Activated CD8-positive, alpha-beta memory T cell treated with anti-CD3 and anti-CD28 coated beads for 1 hour (primary cell): ENCODE measurements around the gene CSRNP3.

Experiments used
- DNase-seq, 2 donors: peaks; one replicate each; pipeline ENCODE4 v3.0.0-alpha.2; 2020; ENCODE audit warnings: low read depth in 1 of 2; ENCODE audit errors: extremely low read depth in 1 of 2

CSRNP3 gene

DNA sequence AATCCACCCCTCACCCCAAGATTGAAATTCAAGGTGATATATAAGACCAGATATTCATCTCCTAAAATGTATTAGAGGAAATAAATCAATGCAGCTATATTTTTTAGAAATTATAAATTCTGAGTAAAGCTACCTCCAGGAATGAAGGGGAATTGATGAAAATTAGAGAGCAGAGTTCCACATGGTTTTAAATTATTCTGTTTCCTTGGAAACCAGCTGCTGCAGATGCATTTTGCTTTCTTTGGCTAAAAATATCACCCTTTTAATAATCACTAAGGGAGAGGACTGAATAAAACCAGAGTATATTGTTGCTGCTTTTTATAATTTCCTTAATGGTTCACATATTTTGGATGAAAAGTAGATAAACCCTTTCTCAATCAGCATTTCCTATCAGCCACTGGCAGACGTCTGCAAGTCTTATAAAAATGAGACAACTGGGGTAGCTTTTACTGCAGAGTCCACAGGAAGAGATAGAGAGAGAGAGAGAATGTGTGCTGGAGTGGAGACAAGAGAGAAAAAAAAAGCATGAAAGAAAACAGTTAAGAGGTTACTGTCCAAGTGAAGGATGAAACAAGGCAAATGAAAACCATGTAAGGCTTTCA, 2.0 kb downstream of the CSRNP3 start:
- DNase-seq = no peak

DNA sequence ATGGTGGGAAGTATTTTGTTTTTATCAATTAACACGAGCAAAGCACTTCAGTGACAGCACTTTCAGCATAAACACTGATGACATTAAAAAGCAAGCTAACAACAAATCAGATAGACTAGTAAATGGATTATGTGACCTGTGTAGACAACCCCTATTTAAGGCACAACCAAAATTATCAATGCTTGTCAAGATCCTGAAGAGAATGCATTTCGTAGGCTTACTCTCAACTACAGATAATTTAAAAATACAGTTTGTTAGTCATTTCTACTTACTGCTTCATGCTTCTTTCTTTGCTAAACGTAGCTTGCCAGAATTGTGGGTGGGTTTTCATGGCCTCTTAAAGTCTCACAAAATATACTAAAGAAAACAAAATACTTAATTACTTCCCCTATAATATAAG, 3.4 kb downstream of the CSRNP3 start:
- DNase-seq = no peak

DNA sequence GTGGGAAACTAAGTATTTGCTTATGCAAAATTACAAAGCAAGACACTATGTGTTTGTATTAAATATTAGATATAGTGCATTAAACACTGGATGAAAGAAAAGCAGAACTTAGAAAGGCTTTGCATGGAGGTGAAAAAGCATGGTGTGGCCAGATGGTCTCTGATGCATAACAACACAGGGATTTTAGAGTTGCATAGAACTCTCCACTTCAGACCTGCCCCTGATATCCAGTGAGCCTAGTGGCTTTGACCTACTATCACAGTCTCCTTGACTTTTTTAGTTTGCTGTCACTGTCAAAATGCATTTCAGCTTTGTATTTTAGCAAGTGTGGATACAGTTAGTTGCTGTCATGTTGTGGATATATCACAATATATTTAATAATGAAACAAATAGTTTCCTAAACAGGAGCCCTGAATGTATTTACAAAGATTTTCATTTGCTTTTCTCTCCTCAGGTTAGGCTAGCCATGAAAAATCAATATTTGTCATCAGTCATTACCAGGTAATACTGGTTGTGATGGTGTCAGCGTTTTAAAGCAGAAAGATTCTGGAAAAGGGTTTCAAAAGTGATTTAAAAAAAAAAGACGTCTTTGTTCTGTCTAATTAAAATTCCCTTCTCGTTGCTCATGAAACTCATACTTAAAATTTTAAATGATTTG, 5.2 kb downstream of the CSRNP3 start:
- DNase-seq = no peak

DNA sequence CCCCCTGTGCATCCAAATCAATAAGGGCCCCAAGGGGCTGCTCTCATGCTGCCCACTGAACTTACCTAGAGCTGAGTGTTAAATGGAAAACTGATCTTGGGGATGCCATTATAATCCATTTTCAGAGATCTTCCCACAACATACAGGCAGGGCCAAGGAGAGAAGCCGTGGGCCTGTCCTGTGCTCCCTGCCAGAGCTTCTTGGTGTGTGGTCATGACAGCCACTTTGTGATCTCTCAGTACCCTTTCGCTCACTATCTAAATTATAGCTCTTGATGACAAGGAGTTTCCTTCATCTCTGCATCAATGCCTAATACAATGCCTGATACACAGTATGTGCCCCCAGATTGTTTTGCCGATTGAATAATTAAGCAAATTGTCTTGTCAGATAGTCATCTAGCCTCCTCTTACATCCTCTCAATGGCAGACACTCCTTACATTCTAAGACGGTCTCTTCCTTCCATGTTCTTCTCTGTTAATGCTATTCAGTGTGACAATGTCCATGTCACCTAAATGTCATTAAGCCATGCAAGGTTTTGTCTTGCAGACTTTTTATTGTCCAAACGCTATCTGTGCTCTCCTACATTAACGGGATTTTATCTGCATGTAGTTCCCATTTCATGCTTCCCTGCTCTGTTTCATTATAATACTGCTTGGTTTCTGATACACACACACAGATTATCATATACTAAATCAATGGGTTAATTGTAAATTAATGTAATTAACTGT, 5.9 kb downstream of the CSRNP3 start:
- no peak for DNase-seq

DNA sequence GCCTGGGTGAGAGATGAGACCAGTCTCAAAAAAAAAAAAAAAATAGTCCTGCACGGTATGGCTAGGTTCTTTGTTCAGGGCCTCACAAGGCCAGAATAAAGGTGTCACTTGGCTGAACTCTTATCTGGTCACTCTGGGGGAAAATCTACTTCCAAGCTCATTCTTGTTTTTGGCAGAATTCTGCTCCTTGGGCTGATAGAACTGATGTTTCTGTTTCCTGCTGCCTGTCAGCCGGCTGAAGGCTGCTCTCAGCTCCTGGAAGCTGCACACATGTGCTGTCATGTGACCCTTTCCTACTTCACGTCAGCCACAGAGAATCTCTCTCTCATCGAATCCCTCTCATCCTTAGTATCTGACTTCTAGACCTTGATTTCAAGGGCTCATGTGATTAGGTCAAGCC, 10.4 kb downstream of the CSRNP3 start:
- no peak for DNase-seq

DNA sequence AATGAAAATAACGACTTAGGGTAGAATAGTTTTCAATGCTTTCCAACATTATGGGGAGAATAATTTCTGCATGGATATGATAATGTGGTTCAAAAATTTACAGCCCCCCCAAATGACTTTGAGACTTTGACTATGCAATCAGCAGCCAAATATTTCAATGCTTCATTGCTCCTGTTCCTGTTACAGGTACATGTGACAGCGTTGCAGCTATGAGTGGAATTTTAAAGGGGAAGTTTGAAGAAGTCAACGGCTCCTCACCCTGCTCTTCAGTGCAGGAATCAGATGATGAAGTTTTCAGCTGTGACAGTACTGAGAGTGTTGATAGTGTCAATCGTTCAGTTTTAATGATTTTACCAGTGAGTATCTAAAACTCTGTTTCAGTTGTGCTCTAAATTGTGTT, 25.1 kb downstream of the CSRNP3 start:
- no peak for DNase-seq

DNA sequence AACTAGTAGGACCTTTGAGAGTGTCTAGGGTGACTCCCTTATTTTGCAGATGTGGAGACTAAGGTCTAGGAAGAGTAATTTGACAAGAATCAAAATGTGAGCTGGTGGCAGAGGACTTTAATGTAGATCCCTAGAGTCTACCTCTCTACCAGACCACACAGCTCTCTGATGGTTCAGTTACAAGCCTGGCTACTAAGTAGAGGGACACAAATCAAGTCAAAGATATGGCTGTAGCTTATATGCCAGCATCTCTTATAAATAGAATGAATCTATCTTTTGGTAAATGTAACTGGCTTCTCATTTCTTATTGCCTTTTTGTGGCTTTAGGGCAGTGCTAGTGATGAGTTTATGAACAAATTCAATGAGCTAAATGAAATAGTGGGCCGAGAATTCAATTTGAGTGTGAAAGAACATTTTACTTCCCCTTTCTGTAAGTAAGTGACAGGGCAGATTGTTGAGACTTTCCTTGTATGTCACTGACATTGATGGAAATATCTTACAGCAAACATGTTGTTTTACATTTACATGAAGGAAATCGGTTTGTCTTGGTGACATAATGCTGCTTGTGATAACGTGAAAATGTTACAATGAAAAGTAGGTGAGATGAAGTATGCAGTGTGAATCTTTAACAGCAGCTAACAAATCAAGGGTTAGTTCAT, 28.3 kb downstream of the CSRNP3 start:
- no peak for DNase-seq

DNA sequence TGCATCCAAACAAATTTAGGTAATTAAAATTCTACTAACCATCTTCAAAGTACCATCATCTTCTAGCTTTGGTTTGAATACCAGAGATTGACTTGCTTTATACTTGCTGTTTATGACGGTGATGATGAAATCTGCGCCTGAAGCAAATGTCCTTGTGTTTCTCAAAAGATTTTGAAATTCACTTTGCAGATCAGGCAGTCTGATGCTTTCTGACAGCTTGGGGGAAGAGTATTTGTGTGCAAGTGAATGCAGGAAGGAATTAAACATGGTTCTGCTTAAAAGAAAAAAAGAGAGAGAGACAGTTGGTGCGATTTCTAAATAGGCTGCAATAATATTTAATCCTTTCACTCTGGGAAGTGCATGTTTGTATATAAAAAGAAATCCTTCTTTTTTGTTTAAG, 29.6 kb downstream of the CSRNP3 start:
- no peak for DNase-seq

DNA sequence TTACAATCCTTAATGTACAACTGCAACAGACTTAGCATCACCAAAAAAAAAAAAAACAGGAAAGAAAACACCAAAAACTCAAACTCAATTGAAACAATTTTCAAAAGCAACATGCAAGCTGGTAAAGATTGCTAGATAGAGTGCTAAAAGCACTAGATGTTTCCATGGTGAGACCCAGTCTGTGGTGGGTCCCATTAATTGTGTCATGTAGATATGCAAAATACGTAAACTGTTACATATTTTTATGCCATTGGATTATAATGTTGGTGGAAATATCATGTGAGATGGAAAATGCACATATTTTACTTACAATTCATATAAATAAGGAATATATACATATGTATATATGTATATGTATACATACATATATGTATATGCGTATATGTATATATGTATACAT, 30.5 kb downstream of the CSRNP3 start:
- DNase-seq = no peak

DNA sequence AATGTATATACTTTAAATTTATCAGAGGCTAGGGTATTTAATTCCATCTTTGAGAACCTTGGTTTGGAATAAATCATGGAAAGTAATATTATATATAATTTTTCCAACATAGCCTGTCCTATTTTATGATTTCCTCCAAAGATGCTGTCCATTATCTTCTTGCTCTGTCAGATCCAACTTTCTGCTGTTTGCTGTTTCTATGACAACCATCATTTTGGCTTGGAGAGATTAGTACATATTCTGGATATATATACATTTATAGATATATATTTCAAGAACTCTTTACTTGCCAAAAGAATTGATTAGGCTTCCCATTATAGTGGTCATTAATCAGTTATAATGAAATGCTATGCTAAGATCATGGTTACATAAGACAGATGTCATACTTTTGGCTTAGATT, 31.3 kb downstream of the CSRNP3 start:
- no peak for DNase-seq

DNA sequence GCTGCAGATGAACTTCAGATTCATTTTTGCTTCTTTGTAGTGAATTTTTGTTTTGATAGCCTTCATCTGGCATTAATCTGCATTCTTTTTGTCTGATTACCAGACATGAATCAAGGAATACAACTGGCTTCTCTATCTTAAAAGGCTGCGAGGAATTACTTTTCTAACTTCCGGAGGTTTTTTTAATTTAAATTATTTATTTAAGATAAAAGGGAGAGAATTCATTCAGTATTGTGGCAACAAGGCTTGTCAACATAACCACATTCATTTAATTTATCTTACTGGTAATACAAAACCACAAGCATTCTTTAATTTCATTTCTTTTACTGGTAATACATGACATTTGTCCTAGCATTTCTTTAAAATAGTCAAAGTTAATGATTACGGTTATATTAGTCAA, 36.0 kb downstream of the CSRNP3 start:
- no peak for DNase-seq

DNA sequence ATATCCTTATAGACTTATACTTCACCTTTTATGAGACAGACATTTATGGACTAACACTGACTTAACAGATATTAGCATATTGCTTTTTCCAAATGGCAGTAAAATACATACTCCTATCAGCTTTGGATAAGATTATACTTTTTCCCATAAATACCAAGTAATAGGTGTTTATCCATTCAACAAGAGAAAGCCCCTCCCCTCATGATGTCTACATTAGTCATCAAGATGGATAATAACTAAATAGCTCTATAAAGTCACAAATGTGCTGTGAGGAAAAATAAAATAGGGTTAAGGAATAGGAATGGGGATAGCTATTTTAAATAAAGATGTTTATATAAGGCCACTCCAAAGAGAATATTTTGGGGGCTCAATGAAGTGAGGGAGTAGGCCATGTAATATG, 39.4 kb downstream of the CSRNP3 start:
- no peak for DNase-seq

DNA sequence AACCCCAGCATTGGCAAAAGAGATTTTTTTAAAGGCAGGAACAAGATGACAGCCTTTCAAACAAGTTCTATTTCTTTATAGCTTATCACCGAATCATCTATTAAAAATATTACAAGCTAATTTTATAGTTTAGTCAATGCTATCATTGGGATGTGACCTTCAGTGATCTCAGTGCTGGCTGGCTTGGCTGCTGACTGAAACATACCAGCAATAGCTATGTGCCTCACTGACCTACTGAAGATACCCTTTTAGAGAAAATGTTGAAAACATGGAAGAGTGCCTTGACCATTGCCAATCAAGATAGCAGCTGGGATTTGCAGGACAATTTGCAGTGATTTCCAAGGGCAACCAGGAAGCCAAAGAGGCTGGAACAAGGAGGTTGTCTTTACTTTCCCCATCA, 44.0 kb downstream of the CSRNP3 start:
- no peak for DNase-seq

DNA sequence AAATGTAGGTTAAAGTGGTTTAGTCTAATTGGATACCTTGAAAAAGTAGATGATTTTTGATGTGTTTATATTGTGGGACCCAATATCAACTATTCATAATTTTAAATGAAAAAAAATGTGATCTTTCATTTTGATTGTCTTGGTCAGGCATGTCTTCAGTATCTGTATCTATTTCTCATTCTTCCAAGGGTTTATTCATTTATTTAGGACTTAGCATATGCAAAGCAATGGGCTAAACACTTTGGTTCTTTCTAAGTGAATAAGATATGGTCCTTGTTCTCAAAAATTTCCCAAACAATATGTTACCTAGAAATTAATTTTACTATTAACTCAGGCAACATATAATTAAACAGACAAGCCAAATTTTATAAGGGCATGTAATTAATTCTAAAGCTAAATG, 49.1 kb downstream of the CSRNP3 start:
- DNase-seq = no peak

DNA sequence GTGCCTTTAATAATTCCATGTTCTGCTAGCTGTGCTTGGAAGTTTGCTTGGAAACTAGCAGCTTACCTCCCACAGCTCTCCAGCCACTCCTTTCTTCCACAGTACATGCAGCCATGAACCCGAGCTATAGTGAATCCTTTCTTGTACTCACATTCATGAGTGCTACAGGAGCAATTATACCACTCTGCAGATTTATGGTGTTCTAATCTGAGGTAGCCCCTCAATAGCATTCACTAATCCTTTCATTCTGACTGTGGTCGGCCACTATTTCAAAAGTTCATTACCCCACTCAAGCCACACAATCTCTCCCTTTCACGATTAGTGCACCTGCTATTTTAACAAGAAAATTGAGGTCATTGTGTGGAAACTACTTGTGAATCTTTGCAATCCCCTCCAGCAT, 53.2 kb downstream of the CSRNP3 start:
- DNase-seq = no peak

DNA sequence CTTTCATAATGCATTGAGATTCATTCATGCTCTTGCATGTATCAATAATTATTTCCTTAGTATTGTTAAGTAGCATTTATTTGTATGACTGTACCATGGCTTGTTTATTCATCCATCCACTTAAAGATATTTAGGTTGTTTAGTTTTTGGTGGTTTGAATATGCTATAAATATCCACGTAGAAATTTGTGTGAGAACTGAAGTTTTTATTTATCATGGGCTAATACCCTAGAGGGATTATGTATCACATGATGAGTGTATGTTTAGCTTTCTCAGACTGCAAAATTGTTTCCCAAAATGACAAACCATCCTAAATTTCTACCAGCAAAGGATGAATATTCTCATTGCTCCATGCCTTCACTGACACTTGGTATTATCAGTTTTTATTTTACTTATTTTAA, 55.2 kb downstream of the CSRNP3 start:
- DNase-seq = no peak

DNA sequence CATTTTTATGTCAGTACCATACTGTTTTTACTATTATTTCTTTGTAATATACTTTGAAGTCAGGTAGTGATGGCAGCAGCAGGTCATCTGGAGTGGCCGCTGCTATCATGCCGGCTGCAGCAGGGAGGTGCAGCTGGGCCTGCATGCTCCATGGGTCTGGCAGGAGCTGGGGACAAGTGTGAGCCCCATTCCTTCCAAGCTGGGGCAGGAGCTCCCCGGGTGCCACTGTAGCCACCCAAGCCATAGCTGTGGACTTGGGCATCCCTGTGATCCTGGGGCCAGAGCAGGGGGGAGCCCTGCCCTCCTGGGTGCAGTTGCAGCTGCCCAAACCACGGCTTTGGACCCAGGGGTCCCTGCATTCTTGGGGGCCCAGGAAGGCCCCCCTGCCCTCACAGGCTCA, 59.2 kb downstream of the CSRNP3 start:
- no peak for DNase-seq

DNA sequence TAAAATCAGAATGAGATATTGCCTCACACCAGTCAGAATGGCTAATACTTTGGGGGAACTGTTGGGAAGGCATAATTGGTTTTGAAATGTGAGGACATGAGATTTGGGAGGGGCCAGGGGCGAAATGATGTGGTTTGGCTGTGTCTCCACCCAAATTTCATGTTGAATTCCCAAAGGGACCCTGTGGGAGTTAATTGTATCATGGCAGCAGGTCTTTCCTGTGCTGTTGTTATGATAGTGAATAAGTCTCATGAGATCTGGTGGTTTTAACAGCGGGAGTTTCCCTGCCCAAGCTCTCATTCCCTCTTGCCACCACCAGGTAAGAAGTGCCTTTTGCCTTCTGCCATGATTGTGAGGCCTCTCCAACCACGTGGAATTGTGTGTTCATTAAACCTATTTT, 59.6 kb downstream of the CSRNP3 start:
- no peak for DNase-seq

DNA sequence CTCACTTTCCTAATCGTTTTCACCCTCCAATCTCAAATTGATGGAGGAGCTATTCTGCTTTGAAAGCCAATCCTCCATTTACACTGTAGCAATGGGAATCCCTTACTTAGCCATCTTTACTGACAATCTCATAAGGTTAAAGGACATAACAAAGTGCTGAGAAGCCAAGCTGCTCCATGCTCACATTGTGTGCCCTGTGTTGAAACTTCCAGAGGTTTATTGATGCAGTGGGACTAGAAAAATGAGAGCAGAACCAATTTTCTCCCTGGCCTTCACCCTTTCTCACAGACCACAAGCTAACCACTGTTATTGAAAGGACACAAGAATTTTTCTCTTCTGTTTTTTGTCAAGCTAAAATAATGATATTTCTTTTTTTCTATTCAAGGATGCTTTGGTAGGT, 63.8 kb downstream of the CSRNP3 start:
- no peak for DNase-seq

DNA sequence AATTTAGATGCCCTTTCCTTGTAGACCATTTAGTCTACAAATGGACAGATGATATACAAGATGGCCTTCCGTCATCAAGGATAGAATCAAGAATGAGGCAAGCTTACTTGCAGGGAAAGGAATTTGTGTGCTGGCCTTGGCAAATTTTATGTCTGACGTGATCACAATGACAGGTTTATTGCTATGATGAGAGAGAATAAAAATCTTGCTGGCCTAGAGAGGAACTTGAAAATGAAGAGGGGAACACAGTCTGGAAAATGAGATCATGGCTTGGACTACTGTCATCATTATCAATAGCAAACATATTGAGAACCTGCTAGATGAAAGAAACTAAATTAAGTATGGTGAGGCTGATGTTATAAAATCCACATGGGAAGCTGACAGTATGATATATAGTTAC, 66.0 kb downstream of the CSRNP3 start:
- DNase-seq = no peak

DNA sequence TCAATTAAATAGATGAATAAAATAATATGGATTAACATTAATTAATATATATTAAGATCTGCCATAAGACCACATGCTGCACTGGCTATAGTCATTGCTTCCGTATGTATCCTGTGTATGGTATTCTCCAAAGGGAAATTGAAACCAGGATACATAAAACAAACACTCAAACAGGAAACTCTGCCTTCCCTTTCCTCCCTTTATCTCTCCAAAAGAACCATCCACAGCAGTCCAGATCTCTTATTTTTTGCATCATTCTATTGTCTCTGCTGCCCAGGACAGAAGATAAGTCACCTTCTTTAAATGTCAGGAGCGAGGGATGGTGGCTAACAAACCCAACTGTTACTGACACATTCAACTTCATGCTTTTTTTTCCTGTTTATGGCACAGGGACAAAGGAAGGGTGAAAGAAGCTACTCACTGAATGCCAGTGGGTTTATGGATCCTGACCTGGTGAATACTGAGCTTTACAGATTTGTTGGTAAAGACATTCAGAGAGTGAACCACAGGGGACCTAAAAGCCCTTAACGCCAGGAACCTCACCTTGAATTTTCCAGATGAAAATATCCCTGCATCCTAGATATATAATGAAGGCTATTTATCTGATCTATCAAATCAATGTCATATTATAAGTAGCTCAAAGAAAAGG, 67.5 kb downstream of the CSRNP3 start:
- DNase-seq = no peak
